ENCODE measurements around the gene CDON. TPM values are rescaled to one million over a fixed set of nuclear protein-coding genes. Genes with fewer than 3 reads are reported as not detected.

CDON gene
- total and polyA plus RNA-seq, 2 donors (not counting 3 experiments of a cell fraction or from before 2014, with no cell fraction given) = 1.6 to 3.8 TPM

GRCh38 chr11:125941267-125941618 is 121.4 kb downstream of the CDON start:
- ChIA-PET CTCF (interaction anchor here (1.2 to 10.5 kb wide), 5 partner anchors 8 to 257 kb away, joined by 3 to 147 read pairs (median 11); partner anchors contain the start of gene CDON), POLR2A (interaction anchor here (0.7 kb wide), 1 partner anchor 155 kb away, joined by 3 read pairs; no protein-coding TSS in a partner anchor)
- Histone ChIP-seq H3K27me3 (ENCODE audit: control insufficient read depth in 2 of 2, insufficient read depth in 2 of 2, low read length in 2 of 2) (no peaks in the 10 kb centered on the region), H3K4me1 (ENCODE audit: control insufficient read depth, extremely low read depth, insufficient read depth, low read length) (no peaks in the 10 kb centered on the region), H3K36me3 (ENCODE audit: control insufficient read depth in 2 of 2, extremely low read depth in 1 of 2, insufficient read depth in 2 of 2, low read length in 2 of 2) (no peaks in the 10 kb centered on the region), H4K20me1 (replicated peaks; ENCODE audit: control insufficient read depth, extremely low read depth, insufficient read depth, low read length) (no peaks in the 10 kb centered on the region), H2AFZ (ENCODE audit: low read depth, low read length) (no peak overlapping the region), H3K9ac (replicated peaks; ENCODE audit: extremely low read depth, insufficient read depth, low read length) (no peak overlapping the region), H3K9me3 (replicated peaks; ENCODE audit: control insufficient read depth, insufficient read depth, low read length) (no peaks in the 10 kb centered on the region), H3K79me2 (ENCODE audit: control insufficient read depth, insufficient read depth, low read length) (no peaks in the 10 kb centered on the region), H3K4me2 (ENCODE audit: insufficient read depth, low read length) (no peak overlapping the region), H3K9me1 (replicated peaks; ENCODE audit: control insufficient read depth, extremely low read depth, insufficient read depth, low read length) (no peaks in the 10 kb centered on the region), H3K27ac (ENCODE audit: insufficient read depth, low read depth, low read length) (no peak overlapping the region), H3K4me3 (replicated peaks in 1 of 3; ENCODE audit: insufficient read depth in 1 of 3, low read depth in 1 of 3, low read length in 3 of 3) (no peak overlapping the region)
- intact Hi-C loops (cut with micrococcal nuclease) = loop anchor here (5.0 kb wide), 1 partner anchor 121 kb away; the partner anchor contains the start of gene CDON
- DNase-seq (ENCODE audit: low read depth, low spot score) (no peak), FAIRE-seq (no peak)
- no TSS peak for BruUV-seq (replicated peaks)
- dilution Hi-C loops (cut with MboI; ENCODE audit: extremely low pct_ligation_motif_present, low sequenced_read_pairs) = no loop called here
- TF ChIP-seq GATA2 (IDR thresholded peaks at IDR 0.05; ENCODE audit: insufficient read depth, insufficient read length, low read depth, low read length) (no peak), EZH2 (IDR thresholded peaks at IDR 0.05; ENCODE audit: borderline replicate concordance, low read depth, low read length, severe bottlenecking) (no peak), MYC (IDR thresholded peaks at IDR 0.05; ENCODE audit: low read depth, low read length) (no peak)
- TF ChIP-seq, protein P1, sequence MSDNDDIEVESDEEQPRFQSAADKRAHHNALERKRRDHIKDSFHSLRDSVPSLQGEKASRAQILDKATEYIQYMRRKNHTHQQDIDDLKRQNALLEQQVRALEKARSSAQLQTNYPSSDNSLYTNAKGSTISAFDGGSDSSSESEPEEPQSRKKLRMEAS (IDR thresholded peaks at IDR 0.05; ENCODE audit: insufficient read depth, insufficient read length) = no peak

GRCh38 chr11:125940145-125940544 is 122.5 kb downstream of the CDON start:
- POLR2A ChIA-PET = no interaction called here
- Histone ChIP-seq H3K27ac (ENCODE audit: insufficient read depth, low read depth, low read length) (no peak overlapping the region), H4K20me1 (replicated peaks; ENCODE audit: control insufficient read depth, extremely low read depth, insufficient read depth, low read length) (no peaks in the 10 kb centered on the region), H3K27me3 (ENCODE audit: control insufficient read depth in 2 of 2, insufficient read depth in 2 of 2, low read length in 2 of 2) (no peaks in the 10 kb centered on the region), H3K9me1 (replicated peaks; ENCODE audit: control insufficient read depth, extremely low read depth, insufficient read depth, low read length) (no peaks in the 10 kb centered on the region), H2AFZ (ENCODE audit: low read depth, low read length) (no peak overlapping the region), H3K4me1 (ENCODE audit: control insufficient read depth, extremely low read depth, insufficient read depth, low read length) (no peaks in the 10 kb centered on the region), H3K36me3 (ENCODE audit: control insufficient read depth in 2 of 2, extremely low read depth in 1 of 2, insufficient read depth in 2 of 2, low read length in 2 of 2) (no peaks in the 10 kb centered on the region), H3K9ac (replicated peaks; ENCODE audit: extremely low read depth, insufficient read depth, low read length) (no peak overlapping the region), H3K4me2 (ENCODE audit: insufficient read depth, low read length) (no peak overlapping the region), H3K9me3 (replicated peaks; ENCODE audit: control insufficient read depth, insufficient read depth, low read length) (no peaks in the 10 kb centered on the region), H3K4me3 (replicated peaks in 1 of 3; ENCODE audit: insufficient read depth in 1 of 3, low read depth in 1 of 3, low read length in 3 of 3) (no peak overlapping the region), H3K79me2 (ENCODE audit: control insufficient read depth, insufficient read depth, low read length) (no peaks in the 10 kb centered on the region)
- intact Hi-C loops (cut with micrococcal nuclease) = loop anchor here (5.0 kb wide), 1 partner anchor 122 kb away; the partner anchor contains the start of gene CDON
- CTCF ChIA-PET = interaction anchor here (1.0 to 10.5 kb wide), 2 partner anchors 252 to 280 kb away, joined by 3 to 147 read pairs; no protein-coding TSS in a partner anchor
- FAIRE-seq = no peak
- no peak for DNase-seq (ENCODE audit: low read depth, low spot score)
- BruUV-seq (replicated peaks) = no TSS peak
- TF ChIP-seq, protein P1 (IDR thresholded peaks at IDR 0.05; ENCODE audit: insufficient read depth, insufficient read length) = no peak
- no peak for TF ChIP-seq POLR2A (IDR thresholded peaks at IDR 0.05; ENCODE audit: low read depth, low read length)
- TF ChIP-seq EZH2 (IDR thresholded peaks at IDR 0.05; ENCODE audit: borderline replicate concordance, low read depth, low read length, severe bottlenecking) = no peak
- dilution Hi-C loops (cut with MboI; ENCODE audit: extremely low pct_ligation_motif_present, low sequenced_read_pairs) = no loop called here
